IMR-90 (cell line): ENCODE measurements around the gene PPM1L. TPM values are rescaled to one million over a fixed set of nuclear protein-coding genes. Genes with fewer than 3 reads are reported as not detected.

ENCODE experiments used
- ATAC-seq: fragments of 200-7000 bp; cut with Tn5 transposase; 2 replicates; pipeline ENCODE4 v1.9.1; 2020; ENCODE audit warnings: low read depth, mild to moderate bottlenecking, moderate library complexity
- BruUV-seq: library from RNA; stranded (reverse); fragments of 400-500 nt; replicated peaks from 2 replicates; lab custom pipeline; 2021; lab: Mats Ljungman, UMichigan
- CTCF ChIA-PET: fragments of 300-600 bp; formaldehyde crosslinking; extraction: SDS; loops from one replicate; lab custom pipeline; 2021; ENCODE audit warnings: antibody characterized with exemption; lab: Yijun Ruan, JAX
- POLR2A ChIA-PET: fragments of 300-600 bp; sonication (Branson Sonifier 250); formaldehyde crosslinking; loops from one replicate; lab custom pipeline; 2022; ENCODE audit warnings: antibody characterized with exemption; ENCODE audit not compliant: unreplicated experiment; lab: Charles Lee
- DNase-seq: peaks from one replicate; pipeline ENCODE4 v3.0.0; 2013
- H2AFZ ChIP-seq: replicated peaks from 2 replicates; pipeline ENCODE3; 2013; ENCODE audit warnings: low read length, mild to moderate bottlenecking; ENCODE audit not compliant: poor library complexity
- H2AK5ac ChIP-seq: 2 replicates; pipeline ENCODE4 v1.6.1; 2013; ENCODE audit warnings: low read depth, low read length, inconsistent platforms
- H2AK9ac ChIP-seq: replicated peaks from 2 replicates; pipeline ENCODE3; 2013; ENCODE audit warnings: mild to moderate bottlenecking, low read depth, low read length, moderate library complexity; ENCODE audit not compliant: poor library complexity
- H2BK120ac ChIP-seq: 2 replicates; pipeline ENCODE4 v1.6.1; 2013; ENCODE audit warnings: low read depth, low read length, inconsistent platforms
- H2BK15ac ChIP-seq: 3 replicates; pipeline ENCODE4 v1.6.1; 2013; ENCODE audit warnings: low read depth, low read length, inconsistent platforms
- H2BK20ac ChIP-seq: 2 replicates; pipeline ENCODE4 v1.6.1; 2013; ENCODE audit warnings: low read depth, mild to moderate bottlenecking, inconsistent platforms, low read length, moderate library complexity
- H2BK5ac ChIP-seq: 2 replicates; pipeline ENCODE4 v1.6.1; 2013; ENCODE audit warnings: mild to moderate bottlenecking, low read depth, low read length, inconsistent platforms; ENCODE audit not compliant: poor library complexity, severe bottlenecking
- H3K14ac ChIP-seq: replicated peaks from 2 replicates; pipeline ENCODE4 v1.6.1; 2013; ENCODE audit warnings: low read depth, low read length, inconsistent platforms
- H3K18ac ChIP-seq: 2 replicates; pipeline ENCODE4 v1.6.1; 2013; ENCODE audit warnings: low read depth, low read length, control low read depth
- H3K23ac ChIP-seq: 2 replicates; pipeline ENCODE4 v1.6.1; 2013; ENCODE audit warnings: low read depth, low read length, inconsistent platforms
- H3K27ac ChIP-seq: 2 replicates; pipeline ENCODE4 v1.5.1; 2013; ENCODE audit warnings: mild to moderate bottlenecking, control low read depth, low read length; ENCODE audit not compliant: insufficient read depth
- H3K27me3 ChIP-seq: 2 replicates; pipeline ENCODE4 v1.6.1; 2013; ENCODE audit warnings: low read length; ENCODE audit not compliant: control insufficient read depth, insufficient read depth
- H3K36me3 ChIP-seq: 2 replicates; pipeline ENCODE4 v1.6.1; 2013; ENCODE audit warnings: low read length, mixed read lengths; ENCODE audit not compliant: control insufficient read depth, insufficient read depth
- H3K4ac ChIP-seq: 2 replicates; pipeline ENCODE4 v1.6.1; 2013; ENCODE audit warnings: low read depth, low read length, inconsistent platforms
- H3K4me1 ChIP-seq: 2 replicates; pipeline ENCODE4 v1.6.1; 2013; ENCODE audit warnings: low read length, mixed read lengths; ENCODE audit not compliant: control insufficient read depth, insufficient read depth
- H3K4me2 ChIP-seq: 2 replicates; pipeline ENCODE4 v1.6.1; 2013; ENCODE audit warnings: low read depth, mild to moderate bottlenecking, control low read depth, low read length, moderate library complexity
- H3K4me3 ChIP-seq: 2 replicates; pipeline ENCODE4 v1.5.1; 2013; ENCODE audit warnings: low read depth, mild to moderate bottlenecking, control low read depth, low read length, moderate library complexity; ENCODE audit not compliant: insufficient read depth
- H3K56ac ChIP-seq: 2 replicates; pipeline ENCODE4 v1.6.1; 2013; ENCODE audit warnings: low read length, inconsistent platforms; ENCODE audit not compliant: insufficient read depth; ENCODE audit errors: extremely low read depth
- H3K79me1 ChIP-seq, 2 experiments: 2 replicates each; pipeline ENCODE4 v1.6.1; 2013; ENCODE audit warnings: low read length in 2 of 2, inconsistent platforms in 1 of 2, low read depth in 1 of 2
- H3K9ac ChIP-seq: 2 replicates; pipeline ENCODE4 v1.6.1; 2013; ENCODE audit warnings: low read depth, low read length, control low read depth
- H3K9me1 ChIP-seq: 2 replicates; pipeline ENCODE4 v1.6.1; 2013; ENCODE audit warnings: low read length, inconsistent platforms; ENCODE audit not compliant: insufficient read depth
- H3K9me3 ChIP-seq: 2 replicates; pipeline ENCODE4 v1.6.1; 2013; ENCODE audit warnings: low read length; ENCODE audit not compliant: control insufficient read depth, insufficient read depth
- H4K20me1 ChIP-seq: 2 replicates; pipeline ENCODE4 v1.6.1; 2013; ENCODE audit warnings: low read length, inconsistent platforms; ENCODE audit not compliant: insufficient read depth
- H4K5ac ChIP-seq: 2 replicates; pipeline ENCODE4 v1.6.1; 2013; ENCODE audit warnings: mild to moderate bottlenecking, low read depth, low read length, control low read depth
- H4K8ac ChIP-seq, 2 experiments: 2 replicates each; pipeline ENCODE4 v1.6.1; 2013; ENCODE audit warnings: low read depth in 2 of 2, low read length in 2 of 2, control low read depth in 1 of 2, inconsistent platforms in 1 of 2
- H4K91ac ChIP-seq: 2 replicates; pipeline ENCODE4 v1.6.1; 2013; ENCODE audit warnings: low read depth, low read length, inconsistent platforms; ENCODE audit not compliant: insufficient read depth
- BHLHE40 ChIP-seq: fragments of 150-350 bp; IDR thresholded peaks from 2 replicates; pipeline ENCODE4 v1.6.1; 2016; ENCODE audit warnings: mild to moderate bottlenecking, low read depth, low read length
- CEBPB ChIP-seq: IDR thresholded peaks from 2 replicates; pipeline ENCODE4 v1.6.1; 2012; ENCODE audit warnings: low read depth, low read length, improper control_type of control experiment
- CHD1 ChIP-seq: IDR thresholded peaks from 2 replicates; pipeline ENCODE4 v1.6.1; 2012; ENCODE audit warnings: low read depth, low read length, improper control_type of control experiment
- CTCF ChIP-seq: conservative IDR thresholded peaks from 2 replicates; pipeline ENCODE4 v1.5.1; 2012; ENCODE audit warnings: mild to moderate bottlenecking, low read depth, low read length, improper control_type of control experiment
- ELK1 ChIP-seq: fragments of 150-350 bp; IDR thresholded peaks from 2 replicates; pipeline ENCODE4 v1.6.1; 2016; ENCODE audit warnings: low read depth, mild to moderate bottlenecking, low read length, moderate library complexity, borderline replicate concordance
- FOS ChIP-seq: fragments of 150-350 bp; IDR thresholded peaks from 2 replicates; pipeline ENCODE4 v1.6.1; 2016; ENCODE audit warnings: low read depth, low read length
- MAFK ChIP-seq: IDR thresholded peaks from 2 replicates; pipeline ENCODE4 v1.6.1; 2012; ENCODE audit warnings: low read depth, low read length, improper control_type of control experiment
- MAZ ChIP-seq: IDR thresholded peaks from 2 replicates; pipeline ENCODE4 v1.6.1; 2012; ENCODE audit warnings: low read depth, mild to moderate bottlenecking, low read length, improper control_type of control experiment, moderate library complexity, borderline replicate concordance
- MXI1 ChIP-seq: IDR thresholded peaks from 2 replicates; pipeline ENCODE4 v1.6.1; 2012; ENCODE audit warnings: low read depth, mild to moderate bottlenecking, low read length, moderate library complexity, borderline replicate concordance
- NFE2L2 ChIP-seq: fragments of 150-350 bp; IDR thresholded peaks from 2 replicates; pipeline ENCODE4 v1.6.1; 2016; ENCODE audit warnings: low read depth, mild to moderate bottlenecking, low read length
- POLR2A ChIP-seq: IDR thresholded peaks from 2 replicates; pipeline ENCODE4 v1.6.1; 2012; ENCODE audit warnings: mild to moderate bottlenecking, low read depth, low read length
- RAD21 ChIP-seq: IDR thresholded peaks from 2 replicates; pipeline ENCODE4 v1.6.1; 2012; ENCODE audit warnings: low read length, improper control_type of control experiment
- RCOR1 ChIP-seq: IDR thresholded peaks from 2 replicates; pipeline ENCODE4 v1.6.1; 2012; ENCODE audit warnings: mild to moderate bottlenecking, low read length, improper control_type of control experiment; ENCODE audit not compliant: insufficient replicate concordance
- RFX5 ChIP-seq: IDR thresholded peaks from 2 replicates; pipeline ENCODE4 v1.8.0; 2012; ENCODE audit warnings: low read depth, mild to moderate bottlenecking, low read length, moderate library complexity
- SMC3 ChIP-seq: fragments of 150-350 bp; IDR thresholded peaks from 2 replicates; pipeline ENCODE4 v1.6.1; 2016; ENCODE audit warnings: low read depth, mild to moderate bottlenecking, antibody characterized with exemption, low read length, moderate library complexity
- USF2 ChIP-seq: fragments of 150-350 bp; IDR thresholded peaks from 2 replicates; pipeline ENCODE4 v1.6.1; 2017; ENCODE audit warnings: mild to moderate bottlenecking, antibody characterized with exemption, low read length, low read depth
- WGBS, 2 experiments: methylation state at CpG; one replicate each; pipeline versions ENCODE4 v1.1.5 to v1.1.7; 2013; ENCODE audit warnings: missing lambda C conversion rate in 2 of 2; ENCODE audit not compliant: insufficient read length in 1 of 2; ENCODE audit errors: extremely low coverage in 2 of 2; 5-methylcytosine and 5-hydroxymethylcytosine counted together
- dilution Hi-C: fragments of 300-500 bp; cut with HindIII; formaldehyde crosslinking; loops from one replicate; pipeline ENCODE4 v1.14.3; 2018; ENCODE audit warnings: low sequenced_read_pairs; ENCODE audit not compliant: unreplicated experiment
- in situ Hi-C: fragments of 300-500 bp; cut with MboI; formaldehyde crosslinking; loops from 3 replicates; pipeline ENCODE4 v1.14.3; 2019; ENCODE audit warnings: low sequenced_read_pairs, inconsistent platforms, mixed read lengths
- intact Hi-C: fragments of 100-400 bp; cut with micrococcal nuclease; formaldehyde crosslinking; loops from 2 replicates; pipeline ENCODE4 v1.10.0; 2022
- polyA plus RNA-seq, 3 experiments: library from polyadenylated mRNA; depleted of rRNA; stranded (reverse); fragments of >200 nt; gene quantifications; 2 replicates each; pipeline ENCODE4 v1.2.3, GENCODE V29; 2012; ENCODE audit warnings: low replicate concordance in 1 of 3
- total RNA-seq: library from RNA; depleted of rRNA; stranded (reverse); fragments of >200 nt; gene quantifications from 2 replicates; pipeline ENCODE4 v1.2.3, GENCODE V29; 2012

The PPM1L gene
- total and polyA plus RNA-seq, 2 of the 4 experiments (the other 2 are of a cell fraction) = 0.14 to 0.18 TPM

GRCh38 chr3:160804762-160805161 is 48.7 kb downstream of the PPM1L start:
- no peak for ATAC-seq
- Histone ChIP-seq H3K4me1 (no peaks in the 10 kb centered on the region), H3K23ac (no peak overlapping the region), H3K27me3 (no peaks in the 10 kb centered on the region), H4K91ac (no peak overlapping the region), H4K20me1 (no peaks in the 10 kb centered on the region), H2BK15ac (no peak overlapping the region), H4K5ac (no peak overlapping the region), H3K56ac (no peak overlapping the region), H2AK5ac (no peak overlapping the region), H3K18ac (no peak overlapping the region), H2AFZ (no peak overlapping the region), H3K9me3 (no peaks in the 10 kb centered on the region), H3K79me1 (no peaks in the 10 kb centered on the region), H3K9ac (no peak overlapping the region), H2BK120ac (no peak overlapping the region), H2AK9ac (no peak overlapping the region), H4K8ac (no peak overlapping the region), H3K9me1 (no peaks in the 10 kb centered on the region), H3K27ac (no peak overlapping the region), H3K4ac (no peak overlapping the region), H3K14ac (no peak overlapping the region), H3K36me3 (no peaks in the 10 kb centered on the region), H3K4me3 (no peak overlapping the region), H3K4me2 (no peak overlapping the region), H2BK5ac (no peak overlapping the region), H2BK20ac (no peak overlapping the region)
- DNase-seq = no peak
- dilution Hi-C loops = no loop called here
- BruUV-seq = no TSS peak
- CTCF ChIA-PET = no interaction called here
- TF ChIP-seq POLR2A = no peak
- TF ChIP-seq MXI1 = no peak
- no peak for TF ChIP-seq USF2
- TF ChIP-seq RAD21 = no peak
- no peak for TF ChIP-seq RFX5
- no peak for TF ChIP-seq SMC3
- TF ChIP-seq CTCF = no peak
- TF ChIP-seq NFE2L2 = no peak
- no peak for TF ChIP-seq RCOR1
- TF ChIP-seq ELK1 = no peak
- TF ChIP-seq MAFK = no peak
- no peak for TF ChIP-seq FOS
- no peak for TF ChIP-seq MAZ
- no peak for TF ChIP-seq CHD1
- no peak for TF ChIP-seq BHLHE40
- TF ChIP-seq CEBPB = no peak
- WGBS, 2 experiments = no CpG with 5 or more reads among the region's 1 CpG
- POLR2A ChIA-PET = no interaction called here
- in situ Hi-C loops = no loop called here
- intact Hi-C loops = no loop called here
